Spleen (tissue), 7 donors: ENCODE results near the gene ACMSD.

ENCODE experiments used
- CTCF ChIP-seq, 11 experiments: fragments of 200-600 bp in 7 of 11; fragments of 450-650 bp in 4 of 11; sonication (generic) in 4 of 11; IDR thresholded peaks in 8 of 11; conservative IDR thresholded peaks in 3 of 11; 1 replicate in 7 of 11; 2 replicates in 4 of 11; pipeline versions ENCODE4 v1.4.0 to v1.8.0; 2016 to 2021; ENCODE audit warnings: antibody characterized with exemption in 11 of 11, inconsistent platforms in 4 of 11, mild to moderate bottlenecking in 1 of 11
- POLR2A ChIP-seq, 3 donors: fragments of 450-650 bp; IDR thresholded peaks; one replicate each; pipeline ENCODE4 v1.5.1; 2017; ENCODE audit warnings: antibody characterized with exemption in 3 of 3, mild to moderate bottlenecking in 1 of 3
- POLR2AphosphoS5 ChIP-seq, 3 donors: sonication (generic); formaldehyde crosslinking; IDR thresholded peaks; one replicate each; pipeline ENCODE4 v1.5.1; 2017; ENCODE audit warnings: antibody characterized with exemption in 3 of 3
- donor health status: DM: no; HTN: no; CAD: no; lungs with moderate emphysema.
- donor health status: DM: no; HTN: no; CAD: no.
- donor health status: DM: no; HTN: no; CAD: no.

DNA sequence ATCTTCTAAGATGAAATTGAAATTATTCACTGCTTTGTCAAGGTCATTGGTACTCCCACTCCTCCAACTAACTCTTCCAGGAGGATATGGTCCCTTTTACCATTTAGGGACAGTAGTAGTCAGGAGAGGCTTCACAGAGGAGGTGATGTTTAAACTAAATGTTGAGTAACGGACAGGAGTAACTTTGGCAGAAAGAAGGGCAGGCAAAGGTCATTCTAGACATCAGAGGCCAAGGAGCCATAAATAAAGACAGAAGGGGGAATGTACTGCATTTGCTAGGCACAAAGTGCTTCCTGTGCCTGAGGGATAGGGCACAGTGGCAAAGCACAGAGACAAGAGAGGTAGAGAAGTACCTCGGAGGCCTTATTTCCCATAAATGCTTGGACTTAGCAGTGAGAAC lies 14.6 kb upstream of the ACMSD start:
- TF ChIP-seq POLR2A (IDR thresholded peaks at IDR 0.05) (no peak), CTCF (IDR thresholded peaks at IDR 0.05 in 8 of 11, conservative IDR thresholded peaks at IDR 0.05 in 3 of 11) (no peak), POLR2AphosphoS5 (IDR thresholded peaks at IDR 0.05) (no peak)
